ENCODE data around the gene KCNK10.

Gene KCNK10

DNA sequence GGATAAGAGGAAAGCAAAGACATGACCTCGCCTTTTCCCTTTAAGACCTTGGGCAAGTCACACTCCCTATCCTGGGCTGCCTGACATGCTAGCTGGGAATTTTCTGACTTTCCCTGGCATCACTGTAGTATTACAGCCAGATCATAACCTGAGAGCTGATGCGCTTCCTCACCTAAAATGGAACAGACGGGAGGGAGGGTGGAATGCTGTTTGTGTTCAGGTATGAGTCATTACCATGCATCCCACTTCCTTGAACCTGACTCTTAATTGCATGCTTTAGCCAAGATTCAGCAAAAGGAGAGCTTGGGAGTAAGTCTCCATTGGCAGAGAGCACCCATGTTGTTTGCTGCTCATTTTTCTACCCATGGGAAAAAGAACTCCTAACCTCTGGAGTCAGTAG, 156.5 kb downstream of the KCNK10 start:
- DNase-seq (ENCODE audit: low read depth) = peak; percentile 77
- no peak for TF ChIP-seq CTCF (IDR thresholded peaks at IDR 0.05; ENCODE audit: insufficient read depth, low read depth, low read length, missing control alignments)
- no peak overlapping the region for H3K4me3 ChIP-seq (ENCODE audit: low read length)

DNA sequence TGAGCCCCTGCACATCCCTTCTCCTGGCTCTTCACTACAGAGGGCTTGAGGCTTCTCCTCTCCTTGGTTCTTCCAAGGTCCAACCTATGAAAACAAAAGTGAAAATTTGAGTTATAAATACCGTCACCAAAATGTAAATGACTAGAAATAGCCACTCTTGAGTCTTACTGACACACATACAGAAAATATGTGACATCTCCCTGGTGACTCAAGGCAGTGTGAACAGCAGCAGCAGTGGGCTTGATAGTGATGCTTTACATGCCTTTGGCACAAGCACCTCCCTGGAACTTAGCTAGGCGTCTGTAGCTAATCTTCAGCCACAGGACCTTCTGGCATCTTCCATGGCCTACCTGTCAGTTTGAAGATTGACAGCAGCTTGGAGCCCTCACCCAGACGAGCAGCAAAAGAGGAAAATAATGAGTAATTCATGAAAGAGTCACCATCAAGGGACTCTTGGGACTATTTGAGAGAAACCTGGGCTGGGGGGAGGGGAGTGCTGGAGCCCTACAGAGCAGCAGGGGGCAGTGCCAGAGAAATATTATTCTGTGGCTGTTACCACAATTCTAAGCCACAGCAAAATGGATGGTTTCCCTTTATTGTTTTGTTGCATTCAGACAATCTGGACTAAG, 158.0 kb downstream of the KCNK10 start:
- no peak overlapping the region for H3K4me3 ChIP-seq (ENCODE audit: low read length)
- TF ChIP-seq CTCF (IDR thresholded peaks at IDR 0.05; ENCODE audit: insufficient read depth, low read depth, low read length, missing control alignments) = no peak
- DNase-seq (ENCODE audit: low read depth) = no peak

DNA sequence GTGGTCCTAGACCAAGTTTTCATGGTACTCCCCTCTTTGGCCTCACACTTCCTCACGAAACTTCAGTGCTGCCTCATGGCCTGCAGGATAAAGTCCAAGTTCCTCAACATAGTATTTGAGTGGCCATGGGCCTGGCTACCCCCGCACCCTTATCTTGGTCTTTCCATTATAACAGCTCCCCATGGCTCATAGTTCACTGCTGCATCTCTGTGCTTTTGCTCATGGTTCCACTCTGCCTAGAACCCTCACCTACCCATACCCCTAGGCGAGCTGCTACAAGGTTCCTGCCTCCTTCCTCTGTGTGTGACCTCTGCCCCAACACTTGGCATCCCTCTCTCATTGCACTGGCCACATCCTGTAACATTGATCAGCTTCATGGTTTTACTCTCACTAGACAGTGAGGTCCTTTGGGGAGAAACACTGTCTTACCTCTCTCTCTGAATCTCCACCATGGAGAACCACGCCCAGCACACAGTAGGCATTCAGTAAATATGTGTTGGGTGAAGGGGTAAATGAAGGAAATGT, 159.3 kb downstream of the KCNK10 start:
- H3K4me3 ChIP-seq (ENCODE audit: low read length) = no peak overlapping the region
- DNase-seq (ENCODE audit: low read depth) = no peak
- TF ChIP-seq CTCF (IDR thresholded peaks at IDR 0.05; ENCODE audit: insufficient read depth, low read depth, low read length, missing control alignments) = no peak

DNA sequence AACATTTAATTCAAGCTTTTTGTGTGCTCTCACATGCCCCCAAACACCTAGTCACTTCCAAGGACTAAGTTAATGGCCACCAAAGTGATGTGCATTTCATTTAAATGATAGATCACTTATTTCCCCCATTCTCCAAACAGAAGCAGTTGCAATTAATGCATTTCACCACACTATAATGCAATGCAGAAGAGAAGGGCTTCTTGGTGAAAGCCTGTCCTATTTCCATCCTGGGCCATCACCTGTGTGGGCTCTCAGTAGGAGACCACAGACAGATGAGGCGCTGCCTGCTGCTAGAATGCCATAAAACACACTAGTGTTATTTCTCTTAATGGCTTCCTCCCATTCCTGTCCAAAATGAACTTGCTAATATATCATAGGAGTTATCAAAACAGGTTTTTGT, 166.9 kb downstream of the KCNK10 start:
- no peak for DNase-seq (ENCODE audit: low read depth)
- TF ChIP-seq CTCF (IDR thresholded peaks at IDR 0.05; ENCODE audit: insufficient read depth, low read depth, low read length, missing control alignments) = no peak

GRCh38 chr14:88154926-88155325, 168.1 kb downstream of the KCNK10 start:
- TF ChIP-seq CTCF (IDR thresholded peaks at IDR 0.05; ENCODE audit: insufficient read depth, low read depth, low read length, missing control alignments) = no peak
- no peak overlapping the region for H3K4me3 ChIP-seq (ENCODE audit: low read length)
- DNase-seq (ENCODE audit: low read depth) = no peak

More for the DNA sequence above, 166.9 kb downstream of the KCNK10 start:
- H3K4me3 ChIP-seq (ENCODE audit: low read length) = no peak overlapping the region

DNA sequence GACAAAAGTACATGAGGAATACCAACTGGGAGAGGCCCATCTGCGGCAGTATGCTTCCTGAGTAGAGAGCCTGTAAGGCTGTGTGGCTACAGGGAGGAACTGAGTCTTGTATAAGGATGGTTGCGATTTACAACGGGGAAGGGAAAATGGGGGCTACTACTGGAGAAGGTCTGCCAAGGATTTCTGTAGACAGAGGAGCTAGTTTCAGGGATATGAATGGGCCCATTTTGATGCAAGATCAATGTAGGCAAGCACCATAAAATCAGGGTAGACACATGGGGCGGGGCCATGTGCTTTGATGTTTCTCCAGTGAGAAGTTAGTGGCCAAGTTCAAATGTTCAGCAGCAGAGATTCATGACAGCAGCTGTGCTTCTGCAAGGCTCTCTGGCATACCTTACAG, 168.7 kb downstream of the KCNK10 start:
- H3K4me3 ChIP-seq (ENCODE audit: low read length) = no peak overlapping the region
- no peak for DNase-seq (ENCODE audit: low read depth)
- TF ChIP-seq CTCF (IDR thresholded peaks at IDR 0.05; ENCODE audit: insufficient read depth, low read depth, low read length, missing control alignments) = no peak
